MM.1S (cell line): ENCODE measurements around the gene TMEM270.
"Not testable (repeated sequence)": the region's sequence is repeated elsewhere in the genome, so short reads cannot be mapped to it uniquely, and the experiment has no call there.

ENCODE experiments used
- DNase-seq: peaks from one replicate; pipeline ENCODE4 v3.0.0-alpha.2; 2015
- H2AFZ ChIP-seq: fragments of 300-600 bp; sonication (generic); 2 replicates; pipeline ENCODE4 v1.6.0; 2016; ENCODE audit warnings: antibody characterized with exemption, low read length
- H3F3A ChIP-seq: fragments of 300-600 bp; sonication (generic); 2 replicates; pipeline ENCODE4 v1.6.1; 2016; ENCODE audit warnings: mild to moderate bottlenecking, antibody characterized with exemption, low read length, moderate library complexity, mixed read lengths; ENCODE audit not compliant: insufficient read depth
- H3K27ac ChIP-seq: fragments of 300-600 bp; sonication (generic); 2 replicates; pipeline ENCODE4 v1.5.1; 2016; ENCODE audit warnings: mild to moderate bottlenecking, low read length
- H3K27me3 ChIP-seq: fragments of 300-600 bp; sonication (generic); replicated peaks from 2 replicates; pipeline ENCODE4 v1.6.0; 2016; ENCODE audit warnings: low read length; ENCODE audit not compliant: insufficient read depth
- H3K36me3 ChIP-seq: fragments of 300-600 bp; sonication (generic); replicated peaks from 2 replicates; pipeline ENCODE4 v1.6.1; 2016; ENCODE audit warnings: mild to moderate bottlenecking, low read length, mixed read lengths; ENCODE audit not compliant: insufficient read depth
- H3K4me1 ChIP-seq: fragments of 300-600 bp; sonication (generic); 2 replicates; pipeline ENCODE4 v1.6.1; 2016; ENCODE audit warnings: low read length, mixed read lengths
- H3K4me2 ChIP-seq: fragments of 300-600 bp; sonication (generic); 2 replicates; pipeline ENCODE4 v1.6.0; 2016; ENCODE audit warnings: low read depth, low read length
- H3K4me3 ChIP-seq: fragments of 300-600 bp; sonication (generic); 2 replicates; pipeline ENCODE4 v1.5.1; 2016; ENCODE audit warnings: low read length, mixed read lengths
- H3K79me2 ChIP-seq: fragments of 300-600 bp; sonication (generic); 2 replicates; pipeline ENCODE4 v1.6.1; 2016; ENCODE audit warnings: mixed run types, low read length, mixed read lengths
- H3K9ac ChIP-seq: fragments of 300-600 bp; sonication (generic); 2 replicates; pipeline ENCODE4 v1.6.1; 2016; ENCODE audit warnings: low read length, mixed read lengths
- H3K9me2 ChIP-seq: fragments of 300-600 bp; sonication (generic); replicated peaks from 2 replicates; pipeline ENCODE4 v1.6.1; 2016; ENCODE audit warnings: mild to moderate bottlenecking, low read length, mixed read lengths; ENCODE audit not compliant: insufficient read depth
- H3K9me3 ChIP-seq: fragments of 300-600 bp; sonication (generic); replicated peaks from 2 replicates; pipeline ENCODE4 v1.6.1; 2016; ENCODE audit warnings: mild to moderate bottlenecking, low read length, mixed read lengths; ENCODE audit not compliant: insufficient read depth
- H4K20me1 ChIP-seq: fragments of 300-600 bp; sonication (generic); 2 replicates; pipeline ENCODE4 v1.6.1; 2016; ENCODE audit warnings: mild to moderate bottlenecking, low read length, moderate library complexity, mixed read lengths; ENCODE audit not compliant: insufficient read depth
- CTCF ChIP-seq: fragments of 300-600 bp; sonication (generic); IDR thresholded peaks from 2 replicates; pipeline ENCODE4 v1.5.1; 2016; ENCODE audit warnings: antibody characterized with exemption, low read length, mixed read lengths
- EZH2 ChIP-seq: fragments of 300-600 bp; sonication (generic); optimal IDR thresholded peaks from 2 replicates; pipeline ENCODE3; 2017; ENCODE audit warnings: low read depth, mild to moderate bottlenecking, antibody characterized with exemption, low read length, mixed read lengths
- EZH2phosphoT487 ChIP-seq: fragments of 300-600 bp; sonication (generic); IDR thresholded peaks from 2 replicates; pipeline ENCODE4 v1.6.1; 2018; ENCODE audit warnings: antibody characterized with exemption, low read length

Gene TMEM270

GRCh38 chr7:73832806-73833205 lies 28.2 kb upstream of the TMEM270 start:
- no peak overlapping the region for H3K4me2 ChIP-seq
- no peaks in the 10 kb centered on the region for H3K27me3 ChIP-seq
- H4K20me1 ChIP-seq: no peaks in the 10 kb centered on the region
- H3F3A ChIP-seq: no peaks in the 10 kb centered on the region
- no peak overlapping the region for H2AFZ ChIP-seq
- H3K9ac ChIP-seq: no peak overlapping the region
- no peaks in the 10 kb centered on the region for H3K36me3 ChIP-seq
- H3K4me3 ChIP-seq: no peak overlapping the region
- no peaks in the 10 kb centered on the region for H3K9me3 ChIP-seq
- TF ChIP-seq CTCF (no peak), EZH2phosphoT487 (no peak), EZH2 (no peak)
- H3K27ac ChIP-seq: no peak overlapping the region
- H3K4me1 ChIP-seq: peaks cover 4% of the 10 kb centered on the region; the same call in 1 of the 2 replicates
- no peaks in the 10 kb centered on the region for H3K9me2 ChIP-seq
- no peak for DNase-seq
- no peaks in the 10 kb centered on the region for H3K79me2 ChIP-seq

GRCh38 chr7:73833251-73833919 lies 27.6 kb upstream of the TMEM270 start:
- H3K9ac ChIP-seq: no peak overlapping the region
- no peak overlapping the region for H3K4me2 ChIP-seq
- no peak overlapping the region for H3K4me3 ChIP-seq

GRCh38 chr7:73834626-73835191 lies 26.2 kb upstream of the TMEM270 start:
- H3K4me2 ChIP-seq: no peak overlapping the region
- no peak for TF ChIP-seq EZH2phosphoT487
- TF ChIP-seq CTCF: no peak
- no peak for TF ChIP-seq EZH2

More at GRCh38 chr7:73833251-73833919, 27.6 kb upstream of the TMEM270 start:
- H3K9me2 ChIP-seq: no peaks in the 10 kb centered on the region
- no peak overlapping the region for H2AFZ ChIP-seq
- DNase-seq: no peak
- H3F3A ChIP-seq: no peaks in the 10 kb centered on the region
- no peaks in the 10 kb centered on the region for H4K20me1 ChIP-seq
- H3K79me2 ChIP-seq: no peaks in the 10 kb centered on the region
- no peaks in the 10 kb centered on the region for H3K36me3 ChIP-seq
- H3K27me3 ChIP-seq: no peaks in the 10 kb centered on the region
- TF ChIP-seq EZH2phosphoT487 (no peak), EZH2 (no peak), CTCF (no peak)
- H3K9me3 ChIP-seq: no peaks in the 10 kb centered on the region
- H3K27ac ChIP-seq: no peak overlapping the region
- peaks cover 5% of the 10 kb centered on the region for H3K4me1 ChIP-seq

GRCh38 chr7:73837167-73837566 lies 23.8 kb upstream of the TMEM270 start:
- H3K9me3 ChIP-seq: not testable (repeated sequence)

More at GRCh38 chr7:73834626-73835191, 26.2 kb upstream of the TMEM270 start:
- Histone ChIP-seq H2AFZ (no peak overlapping the region), H3K27me3 (no peaks in the 10 kb centered on the region), H3K9ac (no peak overlapping the region), H3K79me2 (no peaks in the 10 kb centered on the region), H3K9me3 (no peaks in the 10 kb centered on the region), H4K20me1 (no peaks in the 10 kb centered on the region), H3K27ac (no peak overlapping the region), H3K4me3 (no peak overlapping the region), H3K4me1 (peaks cover 9% of the 10 kb centered on the region; the same call in 1 of the 2 replicates), H3K9me2 (no peaks in the 10 kb centered on the region), H3F3A (no peaks in the 10 kb centered on the region), H3K36me3 (no peaks in the 10 kb centered on the region)
- no peak for DNase-seq

More at GRCh38 chr7:73837167-73837566, 23.8 kb upstream of the TMEM270 start:
- not testable (repeated sequence) for H3F3A ChIP-seq, H3K79me2 ChIP-seq, H2AFZ ChIP-seq, H3K27me3 ChIP-seq, DNase-seq, H3K4me3 ChIP-seq, H3K4me2 ChIP-seq, H3K9me2 ChIP-seq, H3K36me3 ChIP-seq, H3K9ac ChIP-seq, H4K20me1 ChIP-seq, H3K27ac ChIP-seq
- H3K4me1 ChIP-seq: peaks cover 15% of the 10 kb centered on the region; the same call in 1 of the 2 replicates
